HepG2 (cell line): ENCODE results near the gene CENPE.
"Not testable (repeated sequence)": the region's sequence is repeated elsewhere in the genome, so short reads cannot be mapped to it uniquely, and the experiment has no call there.

Experiments
- BCL6 ChIP-seq: IDR thresholded peaks from 2 replicates; pipeline ENCODE4 v1.6.1; 2016; ENCODE audit warnings: missing genetic modification reagents, missing compliant biosample characterization
- EZH2 ChIP-seq: conservative IDR thresholded peaks from 2 replicates; pipeline ENCODE4 v1.6.1; 2012; ENCODE audit warnings: mild to moderate bottlenecking, low read depth, low read length, moderate library complexity
- PCBP2 ChIP-seq: fragments of 200-400 bp; formaldehyde crosslinking; optimal IDR thresholded peaks from 2 replicates; pipeline ENCODE3; 2018; ENCODE audit warnings: low read length, low read depth; ENCODE audit not compliant: poor library complexity, severe bottlenecking
- ZNF563 ChIP-seq: sonication (generic); formaldehyde crosslinking; IDR thresholded peaks from 2 replicates; pipeline ENCODE4 v1.8.0; 2022; ENCODE audit warnings: mild to moderate bottlenecking, moderate library complexity, missing genetic modification reagents
- TF ChIP-seq, protein P1 (sequence below): IDR thresholded peaks from 2 replicates; pipeline ENCODE4 v1.6.1; 2016

DNA sequence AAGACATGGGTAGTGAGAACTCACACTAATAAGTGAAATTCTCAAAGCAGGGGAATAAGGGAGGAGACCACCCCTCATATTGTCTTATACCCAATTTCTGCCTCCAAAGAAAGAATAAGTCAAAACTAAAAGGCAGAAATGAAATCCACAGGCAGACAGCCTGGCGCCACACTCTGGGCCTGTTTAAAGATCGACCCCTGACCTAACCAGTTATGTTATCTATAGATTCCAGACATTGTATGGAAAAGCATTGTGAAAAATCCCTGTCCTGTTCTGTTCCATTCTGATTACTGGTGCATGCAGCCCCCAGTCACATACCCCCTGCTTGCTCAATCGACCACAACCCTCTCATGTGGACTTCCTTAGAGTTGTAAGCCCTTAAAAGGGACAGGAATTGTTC is 32.8 kb upstream of the CENPE start:
- not testable (repeated sequence) for TF ChIP-seq PCBP2; ZNF563 (CRISPR knock-in tag); BCL6 (CRISPR knock-in tag); EZH2
- TF ChIP-seq, protein P1, sequence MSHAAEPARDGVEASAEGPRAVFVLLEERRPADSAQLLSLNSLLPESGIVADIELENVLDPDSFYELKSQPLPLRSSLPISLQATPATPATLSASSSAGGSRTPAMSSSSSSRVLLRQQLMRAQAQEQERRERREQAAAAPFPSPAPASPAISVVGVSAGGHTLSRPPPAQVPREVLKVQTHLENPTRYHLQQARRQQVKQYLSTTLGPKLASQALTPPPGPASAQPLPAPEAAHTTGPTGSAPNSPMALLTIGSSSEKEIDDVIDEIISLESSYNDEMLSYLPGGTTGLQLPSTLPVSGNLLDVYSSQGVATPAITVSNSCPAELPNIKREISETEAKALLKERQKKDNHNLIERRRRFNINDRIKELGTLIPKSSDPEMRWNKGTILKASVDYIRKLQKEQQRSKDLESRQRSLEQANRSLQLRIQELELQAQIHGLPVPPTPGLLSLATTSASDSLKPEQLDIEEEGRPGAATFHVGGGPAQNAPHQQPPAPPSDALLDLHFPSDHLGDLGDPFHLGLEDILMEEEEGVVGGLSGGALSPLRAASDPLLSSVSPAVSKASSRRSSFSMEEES (CRISPR knock-in tag), result not testable (repeated sequence)
